Femur (tissue), 1 donor: ENCODE measurements around the gene TNS2.
"Not testable (repeated sequence)": the region's sequence is repeated elsewhere in the genome, so short reads cannot be mapped to it uniquely, and the experiment has no call there.

Experiments
- DNase-seq: peaks from one replicate; pipeline ENCODE4 v3.0.0-alpha.2; 2017

Gene TNS2

DNA sequence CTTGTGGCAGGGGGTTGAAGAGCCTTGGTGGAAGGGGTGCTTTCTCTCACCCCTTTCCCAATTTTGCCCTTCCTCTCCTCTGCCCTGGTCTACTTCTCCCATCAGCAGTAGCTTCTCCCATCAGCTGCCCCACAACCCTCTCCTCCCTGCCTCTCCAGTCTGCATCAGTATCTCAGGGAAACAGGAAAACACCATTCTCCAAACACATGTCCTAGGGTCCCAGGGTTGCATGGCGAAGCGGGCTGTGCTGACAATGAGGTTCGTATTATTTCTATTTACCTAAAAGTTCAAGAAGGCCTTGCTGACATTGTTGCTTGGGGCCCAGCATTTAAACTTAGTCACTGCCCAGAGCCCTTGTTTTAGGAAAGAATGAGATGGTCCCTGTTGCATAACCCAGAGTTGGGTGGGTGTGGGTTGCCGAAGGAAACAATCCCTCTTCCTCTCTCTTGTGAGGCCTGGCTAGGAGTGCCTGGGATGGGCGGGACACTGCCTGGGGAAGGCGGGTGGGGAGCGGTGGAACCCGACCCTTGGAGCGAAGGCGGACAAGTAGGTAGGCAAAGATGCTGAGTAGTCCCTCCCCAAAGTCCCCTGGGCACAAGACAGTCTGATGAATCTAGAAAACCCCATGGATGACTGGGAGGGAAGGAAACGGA is 46.4 kb downstream of the TNS2 start:
- DNase-seq, result peak; percentile 87

DNA sequence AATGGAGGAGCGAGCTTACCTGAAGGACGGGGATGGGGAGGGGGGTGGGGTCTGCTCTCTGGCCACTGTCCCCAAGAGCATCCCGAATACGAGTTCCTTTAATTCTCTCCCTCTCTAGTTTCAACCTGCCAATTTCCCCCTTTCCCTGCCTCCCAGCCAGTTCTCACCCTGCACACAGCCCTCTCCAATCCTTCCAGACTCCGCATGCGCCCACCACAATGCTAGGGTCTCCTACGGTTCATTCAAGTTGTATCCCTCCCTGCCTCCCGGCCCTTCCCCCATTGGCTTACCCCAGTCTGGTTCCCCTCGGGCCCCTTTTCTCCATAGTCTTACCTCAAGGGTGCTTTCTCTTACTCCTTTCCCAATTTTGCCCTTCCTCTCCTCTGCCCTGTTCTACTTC is 46.9 kb downstream of the TNS2 start:
- DNase-seq, result peak; percentile 47

- DNase-seq, result no peak
These were observed 47.3 kb downstream of the TNS2 start for GRCh38 chr12:53097207-53097563.

DNA sequence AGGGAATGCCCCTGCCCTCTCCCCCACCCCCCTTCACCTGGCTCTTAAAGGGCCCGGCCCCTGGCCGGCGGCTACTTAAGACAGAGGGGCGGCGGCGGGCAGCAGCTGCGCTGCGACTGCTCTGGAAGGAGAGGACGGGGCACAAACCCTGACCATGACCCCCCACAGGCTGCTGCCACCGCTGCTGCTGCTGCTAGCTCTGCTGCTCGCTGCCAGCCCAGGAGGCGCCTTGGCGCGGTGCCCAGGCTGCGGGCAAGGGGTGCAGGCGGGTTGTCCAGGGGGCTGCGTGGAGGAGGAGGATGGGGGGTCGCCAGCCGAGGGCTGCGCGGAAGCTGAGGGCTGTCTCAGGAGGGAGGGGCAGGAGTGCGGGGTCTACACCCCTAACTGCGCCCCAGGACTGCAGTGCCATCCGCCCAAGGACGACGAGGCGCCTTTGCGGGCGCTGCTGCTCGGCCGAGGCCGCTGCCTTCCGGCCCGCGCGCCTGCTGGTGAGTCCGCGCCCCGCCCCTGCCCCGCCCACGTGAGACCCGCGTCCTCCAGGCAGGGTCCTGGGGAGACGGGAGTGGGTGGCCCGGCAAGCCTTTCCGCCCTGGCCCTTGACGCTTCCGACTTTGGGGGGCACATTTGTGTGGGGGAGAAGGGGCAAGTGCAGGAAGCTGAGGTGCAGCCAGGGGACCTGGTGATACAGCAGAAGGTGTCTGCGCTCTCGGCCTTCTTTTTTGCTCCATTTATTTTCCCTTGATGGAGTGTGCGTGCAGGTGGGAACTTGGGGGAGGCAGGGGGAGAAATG is 47.9 kb downstream of the TNS2 start, which contains the start of gene IGFBP6:
Gene IGFBP6, plus strand, starts transcription at position 104 of the 790 bp plus-strand sequence. Its CDS starts 51 bp downstream, at position 155.
- DNase-seq, result peak; percentile 81

GRCh38 chr12:53098354-53098981 is 48.6 kb downstream of the TNS2 start:
- DNase-seq, result peak; percentile 59

GRCh38 chr12:53099071-53099882 is 49.4 kb downstream of the TNS2 start:
- peak; percentile 94 for DNase-seq

DNA sequence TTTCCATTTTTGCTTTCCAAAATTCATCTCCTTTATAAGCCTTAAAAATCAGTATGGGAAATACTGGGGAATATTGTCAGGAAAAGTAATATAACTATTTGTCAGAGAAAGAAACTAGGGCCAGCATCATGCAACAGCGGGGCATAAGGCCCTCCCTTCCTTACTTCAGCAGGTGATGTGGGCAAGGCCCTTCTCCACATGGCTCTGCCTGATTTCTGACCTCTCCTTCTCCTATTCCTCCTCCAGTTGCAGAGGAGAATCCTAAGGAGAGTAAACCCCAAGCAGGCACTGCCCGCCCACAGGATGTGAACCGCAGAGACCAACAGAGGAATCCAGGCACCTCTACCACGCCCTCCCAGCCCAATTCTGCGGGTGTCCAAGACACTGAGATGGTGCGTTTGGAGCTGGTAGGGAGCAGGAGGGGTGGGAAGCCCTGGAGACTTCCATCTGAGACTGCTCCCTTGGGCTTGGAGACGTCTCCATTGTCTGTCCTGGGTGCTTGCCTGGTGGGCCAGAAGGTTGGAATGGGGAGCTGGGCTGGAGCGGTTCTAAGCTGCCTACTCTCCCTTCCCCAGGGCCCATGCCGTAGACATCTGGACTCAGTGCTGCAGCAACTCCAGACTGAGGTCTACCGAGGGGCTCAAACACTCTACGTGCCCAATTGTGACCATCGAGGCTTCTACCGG is 50.7 kb downstream of the TNS2 start:
- DNase-seq, result no peak

DNA sequence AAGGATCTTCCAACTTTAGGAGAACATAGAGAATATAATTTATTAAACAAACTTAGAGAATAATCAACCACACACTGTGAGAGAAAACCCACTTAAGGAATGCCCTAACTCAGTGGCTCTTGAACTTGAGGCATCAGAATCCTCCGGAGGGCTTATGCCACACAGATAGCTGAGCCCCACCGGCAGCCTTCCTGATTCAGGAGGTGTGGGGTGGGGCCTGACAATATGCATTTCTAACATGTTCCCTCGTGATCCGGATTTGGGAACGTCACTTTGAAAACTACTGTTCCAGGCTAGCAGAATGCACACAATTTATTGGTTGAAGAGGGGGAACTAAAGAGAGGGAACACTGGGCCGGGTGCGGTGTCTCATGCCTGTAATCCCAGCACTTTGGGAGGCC is 51.4 kb downstream of the TNS2 start:
- no peak for DNase-seq

DNA sequence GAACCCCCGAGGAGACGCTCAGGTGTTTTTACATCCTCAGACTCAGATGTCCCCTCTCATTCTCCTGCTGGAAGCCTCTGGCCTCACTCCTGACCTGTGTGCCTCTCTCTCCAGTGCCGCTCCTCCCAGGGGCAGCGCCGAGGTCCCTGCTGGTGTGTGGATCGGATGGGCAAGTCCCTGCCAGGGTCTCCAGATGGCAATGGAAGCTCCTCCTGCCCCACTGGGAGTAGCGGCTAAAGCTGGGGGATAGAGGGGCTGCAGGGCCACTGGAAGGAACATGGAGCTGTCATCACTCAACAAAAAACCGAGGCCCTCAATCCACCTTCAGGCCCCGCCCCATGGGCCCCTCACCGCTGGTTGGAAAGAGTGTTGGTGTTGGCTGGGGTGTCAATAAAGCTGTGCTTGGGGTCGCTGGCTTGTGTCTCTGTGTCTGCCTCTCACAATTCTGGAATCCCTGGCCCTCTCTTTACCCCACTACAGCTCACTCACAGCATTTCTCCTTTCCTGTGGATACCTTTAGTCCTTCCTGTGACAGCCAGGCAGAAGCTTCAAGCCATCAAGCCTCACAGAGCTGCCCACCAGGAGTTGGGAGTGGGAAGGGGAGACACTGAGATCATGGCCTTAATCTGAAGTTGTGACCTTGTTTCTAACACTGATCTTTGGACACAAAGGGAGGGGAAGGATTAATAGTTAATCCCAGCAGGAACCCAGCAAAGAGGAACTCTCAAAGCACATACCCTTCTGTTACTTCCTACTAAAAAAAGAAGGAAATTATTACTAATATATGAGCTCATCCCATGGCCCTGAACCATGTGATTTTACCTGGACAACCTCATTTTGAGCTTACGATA is 52.3 kb downstream of the TNS2 start:
- DNase-seq, result no peak

- DNase-seq, result no peak
These were observed 53.3 kb downstream of the TNS2 start, which contains the start of gene SOAT2 for GRCh38 chr12:53102883-53103807. TSS of gene SOAT2 (plus strand) at chr12:53103486. CDS start at chr12:53103578, 92 bp downstream.

DNA sequence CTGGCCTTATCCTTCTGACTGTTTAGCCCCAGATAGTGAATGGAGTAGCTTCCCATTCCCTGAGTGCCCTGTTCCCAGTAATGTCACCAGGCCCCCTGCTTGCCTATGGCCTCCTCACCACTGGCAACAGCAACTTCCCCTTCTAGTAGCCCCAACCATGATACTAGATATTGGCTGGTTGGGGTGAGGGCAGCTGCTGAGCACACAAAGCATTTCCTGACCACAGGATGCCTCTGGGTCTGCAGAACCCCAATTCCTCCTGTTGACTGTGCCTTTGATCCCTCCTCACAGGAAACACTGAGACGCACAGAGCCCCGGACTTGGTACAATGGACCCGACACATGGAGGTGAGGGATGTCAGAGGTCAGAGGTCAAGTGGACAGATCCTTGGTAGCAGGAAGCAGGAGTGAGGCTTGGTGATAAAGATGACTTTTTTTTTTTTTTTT is 54.0 kb downstream of the TNS2 start:
- DNase-seq, result no peak

GRCh38 chr12:53105256-53105655 is 55.4 kb downstream of the TNS2 start:
- DNase-seq, result no peak

DNA sequence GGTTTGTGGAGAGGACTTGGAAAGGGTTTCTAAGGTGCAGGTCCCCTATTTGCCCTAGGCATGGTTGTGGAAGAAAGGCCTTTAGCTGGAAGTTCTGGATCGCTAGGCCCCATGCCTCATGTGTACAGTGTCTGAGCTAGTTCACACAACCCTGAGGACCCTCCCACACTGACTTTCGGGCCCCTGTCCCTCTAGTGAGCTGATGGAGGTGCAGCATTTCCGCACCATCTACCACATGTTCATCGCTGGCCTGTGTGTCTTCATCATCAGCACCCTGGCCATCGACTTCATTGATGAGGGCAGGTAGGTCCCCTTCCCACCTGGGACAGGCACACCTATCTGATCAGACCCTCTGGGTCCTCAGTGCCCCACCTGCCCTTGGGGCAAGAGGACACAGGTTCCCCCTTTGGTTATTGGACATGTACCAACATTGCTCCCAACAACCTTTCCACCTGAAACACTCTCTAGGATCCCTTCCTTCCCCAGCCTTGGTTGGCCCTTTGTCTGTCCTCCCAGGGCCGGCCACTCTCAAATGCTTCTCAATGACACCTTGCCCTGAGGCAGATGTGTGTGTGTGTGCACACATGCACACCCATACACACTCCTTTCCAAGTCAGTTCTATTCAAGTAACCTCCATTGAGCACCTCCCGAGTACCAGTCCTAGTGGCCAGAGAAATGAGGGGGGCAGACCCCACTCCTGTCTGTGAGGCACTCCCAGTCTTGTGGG is 56.0 kb downstream of the TNS2 start:
- no peak for DNase-seq

DNA sequence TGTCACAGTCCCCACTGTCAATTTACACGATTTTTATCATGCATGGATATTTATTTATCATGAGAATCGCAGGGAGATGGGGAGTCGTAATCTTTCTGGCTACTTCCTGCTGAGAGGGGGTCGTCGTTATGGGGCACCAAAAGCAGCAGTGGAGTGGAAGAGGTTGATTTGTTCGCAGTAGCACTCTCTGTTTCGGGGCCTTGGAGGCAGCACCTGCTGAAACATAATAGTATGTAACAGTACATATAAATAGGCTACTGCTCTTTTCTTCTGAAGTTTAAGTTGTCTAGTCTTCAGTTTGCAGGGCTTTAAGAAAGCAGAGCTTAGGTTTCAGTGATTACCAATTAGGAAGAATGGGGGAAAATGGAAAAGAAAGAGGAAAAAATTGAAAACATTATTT is 57.3 kb downstream of the TNS2 start:
- DNase-seq, result no peak

DNA sequence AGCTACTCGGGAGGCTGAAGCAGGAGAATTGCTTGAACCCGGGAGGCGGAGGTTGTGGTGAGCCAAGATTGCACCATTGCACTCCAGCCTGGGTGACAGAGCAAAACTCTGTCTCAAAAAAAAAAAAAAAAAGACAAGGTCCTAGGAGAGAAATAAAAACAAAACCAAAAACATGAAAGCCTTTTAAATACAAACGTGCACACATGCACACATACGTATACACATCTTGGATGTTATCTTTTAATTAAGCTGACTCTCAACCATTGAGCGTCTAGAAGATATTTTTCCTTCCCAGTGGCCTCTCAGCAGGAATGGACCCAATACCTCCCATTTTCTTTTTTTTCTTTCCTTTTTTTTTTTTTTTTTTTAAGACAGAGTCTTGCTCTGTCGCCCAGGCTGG is 62.6 kb downstream of the TNS2 start:
- not testable (repeated sequence) for DNase-seq

GRCh38 chr12:53113136-53113705 is 63.4 kb downstream of the TNS2 start:
- no peak for DNase-seq

- DNase-seq, result no peak
These were observed 64.1 kb downstream of the TNS2 start for GRCh38 chr12:53113951-53114350.
